Heart left ventricle (tissue), 16 donors: ENCODE measurements around the gene PI4KA. TPM values are rescaled to one million over a fixed set of nuclear protein-coding genes. Genes with fewer than 3 reads are reported as not detected.

Source experiments
- ATAC-seq, 4 donors: fragments of 200-7000 bp; cut with Tn5 transposase; one replicate each; pipeline ENCODE4 v1.9.1; 2020 to 2022; ENCODE audit warnings: moderate library complexity in 4 of 4, mild to moderate bottlenecking in 3 of 4, moderate number of reproducible peaks in 1 of 4
- DNase-seq, 5 donors: peaks; one replicate each; pipeline ENCODE4 v3.0.0-alpha.2; 2020
- H3K27ac ChIP-seq, 12 donors: fragments of 200-600 bp; sonication (generic) in 4 of 12; one replicate each; pipeline versions ENCODE4 v1.5.0 to v1.8.0; 2016 to 2022; ENCODE audit warnings: mild to moderate bottlenecking in 2 of 12
- H3K27me3 ChIP-seq, 9 donors: fragments of 200-600 bp; sonication (generic) in 2 of 9; one replicate each; pipeline versions ENCODE4 v1.5.1 to v1.8.0; 2016 to 2022; ENCODE audit warnings: mild to moderate bottlenecking in 3 of 9
- H3K36me3 ChIP-seq, 9 donors: fragments of 200-600 bp; sonication (generic) in 2 of 9; one replicate each; pipeline versions ENCODE4 v1.5.0 to v1.8.0; 2018 to 2022; ENCODE audit warnings: mild to moderate bottlenecking in 2 of 9
- H3K4me1 ChIP-seq, 12 donors: fragments of 200-600 bp; sonication (generic) in 4 of 12; one replicate each; pipeline versions ENCODE4 v1.5.0 to v1.8.0; 2016 to 2022; ENCODE audit warnings: mild to moderate bottlenecking in 3 of 12
- H3K4me3 ChIP-seq, 12 donors: fragments of 200-600 bp; sonication (generic) in 4 of 12; one replicate each; pipeline versions ENCODE4 v1.5.0 to v1.8.0; 2017 to 2022; ENCODE audit warnings: mild to moderate bottlenecking in 9 of 12, moderate library complexity in 4 of 12
- H3K9me3 ChIP-seq, 12 donors: fragments of 200-600 bp; sonication (generic) in 4 of 12; one replicate each; pipeline versions ENCODE4 v1.5.0 to v1.8.0; 2016 to 2022; ENCODE audit warnings: mild to moderate bottlenecking in 1 of 12
- CTCF ChIP-seq, 12 donors: fragments of 200-600 bp; sonication (generic) in 4 of 12; IDR thresholded peaks; one replicate each; pipeline versions ENCODE4 v1.5.0 to v1.8.0; 2018 to 2022; ENCODE audit warnings: antibody characterized with exemption in 12 of 12, mild to moderate bottlenecking in 5 of 12
- POLR2A ChIP-seq, 2 donors: fragments of 450-650 bp; IDR thresholded peaks; one replicate each; pipeline ENCODE4 v1.6.1; 2017; ENCODE audit warnings: antibody characterized with exemption in 2 of 2, mild to moderate bottlenecking in 2 of 2, moderate library complexity in 2 of 2
- WGBS, 4 donors: extraction: QIAGEN DNeasy Blood & Tissue Kit in 2 of 4; methylation state at CpG; one replicate each; pipeline versions ENCODE4 v1.1.5 to v1.1.7; 2013 to 2018; 5-methylcytosine and 5-hydroxymethylcytosine counted together
- intact Hi-C, 10 donors: fragments of 100-400 bp; cut with DNase I; formaldehyde crosslinking; loops; one replicate each; pipeline versions ENCODE4 v1.11.1 to v1.14.2; 2022
- polyA plus RNA-seq, 2 donors: library from polyadenylated mRNA; stranded (reverse); fragments of 200-250 nt; gene quantifications; one replicate each; pipeline ENCODE4 v1.2.3, GENCODE V29; 2013
- total RNA-seq, 9 donors: library from RNA; depleted of rRNA in 2 of 9; stranded (reverse); fragments of >200 nt in 2 of 9; fragmentation: NEBNext Ultra II Directional in 3 of 9; extraction: Animal tissue kit (Norgen Biotek cat#: 25700) in 3 of 9; gene quantifications; one replicate each; pipeline versions ENCODE4 v1.1.0 to v1.2.4, GENCODE V29; 2016 to 2023
- donor health status: ischemic (EF 13 %, LVEDD 7.1; RV severe dilation, severe dysfunction).
- donor health status: healthy with polysubstance abuse.
- donor health status: DM: no; HTN: yes; CAD: no.
- donor health status: DM: no; HTN: no; CAD: no.
- donor health status: ischemic (EF 25% LVEDD 6.9; RV normal size, moderate dysfunction).
- donor health status: ischemic (EF 25% LVEDD 5.7; RV mildly dilated, moderate dysfunction).
- donor health status: healthy.
- donor health status: DM: yes; HTN: yes; CAD: no.
- donor health status: ischemic (EF 35%, LVEDD 5.7; RV mildly dilated, moderate dysfunction).
- donor health status: nonischemic (EF 11% LVEDD 7.7; RV severe dilation, severe dysfunction).
- donor health status: DM: yes; HTN: yes; CAD: no.
- donor health status: PGD.
- donor health status: ischemic (EF 29% LVEDD 5.4; RV normal size, mild dysfunction).
- donor health status: nonischemic (EF 23%, LVEDD 6.1; RV moderate dilation, normal function).

PI4KA gene
- total and polyA plus RNA-seq, 11 donors = 20.6 to 66.4 (median 46.9) TPM

- peaks cover 0 to 7% (median 0%) of the 10 kb centered on the region in 12 donors for H3K4me1 ChIP-seq
- ATAC-seq (no peak), DNase-seq (no peak)
- peaks cover 0 to 10% (median 0%) of the 10 kb centered on the region in 12 donors for H3K9me3 ChIP-seq
- H3K36me3 ChIP-seq = peaks cover 0 to 87% (median 76%) of the 10 kb centered on the region in 9 donors
- intact Hi-C loops = loop anchor here in 1 of 10 donors (5.0 kb wide), 1 partner anchor 135 kb away; no protein-coding TSS in a partner anchor
- H3K4me3 ChIP-seq = no peak overlapping the region
- no peak overlapping the region for H3K27ac ChIP-seq
- no peaks in the 10 kb centered on the region for H3K27me3 ChIP-seq
- WGBS, 4 donors = 49 to 92% (median 81%) methylated on average over 1 to 2 of the region's 2 CpGs
- TF ChIP-seq CTCF (IDR thresholded peaks at IDR 0.05) = no peak
- no peak for TF ChIP-seq POLR2A (IDR thresholded peaks at IDR 0.05)
These were observed 115.8 kb downstream of the PI4KA start for GRCh38 chr22:20742764-20743163.

- no peaks in the 10 kb centered on the region for H3K27me3 ChIP-seq
- no peak overlapping the region for H3K27ac ChIP-seq
- H3K9me3 ChIP-seq = peaks cover 0 to 10% (median 0%) of the 10 kb centered on the region in 12 donors
- intact Hi-C loops = loop anchor here in 1 of 10 donors (5.0 kb wide), 1 partner anchor 135 kb away; no protein-coding TSS in a partner anchor
- 76 to 81% (median 79%) methylated on average over 16 of the region's 16 CpGs for WGBS, 4 donors
- H3K36me3 ChIP-seq = peaks cover 0 to 79% (median 68%) of the 10 kb centered on the region in 9 donors
- peak in 1 of 4 donors; percentile 20 for ATAC-seq
- H3K4me3 ChIP-seq = no peak overlapping the region
- no peak for DNase-seq
- no peak for TF ChIP-seq POLR2A (IDR thresholded peaks at IDR 0.05)
- TF ChIP-seq CTCF (IDR thresholded peaks at IDR 0.05) = peak; percentile 32 to 63 (median 50)
- peaks cover 0 to 7% (median 0%) of the 10 kb centered on the region in 12 donors for H3K4me1 ChIP-seq
These were observed 116.7 kb downstream of the PI4KA start for GRCh38 chr22:20741634-20742581.

- H3K4me3 ChIP-seq = no peak overlapping the region
- TF ChIP-seq POLR2A (IDR thresholded peaks at IDR 0.05) (no peak), CTCF (IDR thresholded peaks at IDR 0.05) (no peak)
- ATAC-seq (no peak), DNase-seq (peak in 1 of 5 donors; percentile 31)
- H3K27me3 ChIP-seq = no peaks in the 10 kb centered on the region
- WGBS, 4 donors = 86 to 88% (median 87%) methylated on average over 6 of the region's 6 CpGs
- intact Hi-C loops = loop anchor here in 1 of 10 donors (5.0 kb wide), 1 partner anchor 134 kb away; no protein-coding TSS in a partner anchor
- peaks cover 0 to 71% (median 64%) of the 10 kb centered on the region in 9 donors for H3K36me3 ChIP-seq
- H3K27ac ChIP-seq = no peak overlapping the region
- peaks cover 0 to 10% (median 0%) of the 10 kb centered on the region in 12 donors for H3K9me3 ChIP-seq
- H3K4me1 ChIP-seq = peaks cover 0 to 7% (median 0%) of the 10 kb centered on the region in 12 donors
These were observed 117.5 kb downstream of the PI4KA start for GRCh38 chr22:20741008-20741633.
